K562 (cell line): Measurements from ENCODE around the gene ADGRB3. TPM values are rescaled to one million over a fixed set of nuclear protein-coding genes. Genes with fewer than 3 reads are reported as not detected.
A peak's percentile ranks its signal among the peaks of the same experiment; 100 is the strongest.

Experiments
- ATAC-seq: fragments of 200-7000 bp; cut with Tn5 transposase; 3 replicates; pipeline ENCODE4 v1.9.1; 2020; ENCODE audit warnings: moderate library complexity
- BruUV-seq: library from RNA; stranded (reverse); fragments of 400-500 nt; replicated peaks from 2 replicates; lab custom pipeline; 2021; lab: Mats Ljungman, UMichigan
- CTCF ChIA-PET: fragments of 300-600 bp; formaldehyde crosslinking; extraction: SDS; loops from one replicate; lab custom pipeline; 2021; ENCODE audit warnings: low intra/inter-chr PET ratio; lab: Yijun Ruan, JAX
- POLR2A ChIA-PET: fragments of 300-600, 350-650 bp; sonication (Branson Sonifier 250); formaldehyde crosslinking; extraction: SDS; loops from one replicate; lab custom pipeline; 2021; ENCODE audit warnings: antibody characterized with exemption, inconsistent platforms; lab: Yijun Ruan, JAX
- DNase-seq, 4 experiments: peaks; one replicate each; pipeline versions ENCODE4 v3.0.0 to v3.0.0-alpha.2; 2011 to 2018; ENCODE audit warnings: low spot score in 3 of 4, mixed read lengths in 3 of 4; ENCODE audit errors: extremely low read depth in 1 of 4
- FAIRE-seq: peaks from 2 replicates; lab custom pipeline; 2011; peaks lifted over from hg19 to GRCh38; lab: Jason Lieb, UNC
- H2AFZ ChIP-seq: 2 replicates; pipeline ENCODE4 v1.6.0; 2011; ENCODE audit warnings: low read depth, low read length, control low read depth, inconsistent platforms
- H3K27ac ChIP-seq: fragments of 200-600 bp; 3 replicates; pipeline ENCODE4 v1.8.0; 2011; ENCODE audit warnings: low read depth, mild to moderate bottlenecking, control low read depth, inconsistent platforms, low read length, moderate library complexity, mixed read lengths; ENCODE audit errors: extremely low read depth
- H3K27me3 ChIP-seq, 2 experiments: fragments of 300-600 bp in 1 of 2; 2 replicates in 1 of 2; 3 replicates in 1 of 2; pipeline versions ENCODE4 v1.6.0 to v1.8.0; 2011; ENCODE audit warnings: inconsistent platforms in 2 of 2, low read length in 2 of 2, mild to moderate bottlenecking in 1 of 2, mixed read lengths in 1 of 2, moderate library complexity in 1 of 2; ENCODE audit not compliant: control insufficient read depth in 2 of 2, insufficient read depth in 2 of 2
- H3K36me3 ChIP-seq: fragments of 300-600 bp; 3 replicates; pipeline ENCODE4 v1.8.0; 2011; ENCODE audit warnings: mild to moderate bottlenecking, low read length, inconsistent platforms; ENCODE audit not compliant: control insufficient read depth, insufficient read depth
- H3K4me1 ChIP-seq, 2 experiments: fragments of 200-600 bp in 1 of 2; replicated peaks in 1 of 2; 2 replicates in 1 of 2; 3 replicates in 1 of 2; pipeline versions ENCODE4 v1.5.1 to v1.8.0; 2011; ENCODE audit warnings: inconsistent platforms in 2 of 2, low read length in 2 of 2, mild to moderate bottlenecking in 1 of 2, mixed read lengths in 1 of 2, moderate library complexity in 1 of 2; ENCODE audit not compliant: control insufficient read depth in 2 of 2, insufficient read depth in 2 of 2
- H3K4me2 ChIP-seq: 2 replicates; pipeline ENCODE4 v1.6.1; 2011; ENCODE audit warnings: low read length, control low read depth, inconsistent platforms, mixed read lengths; ENCODE audit not compliant: insufficient read depth
- H3K4me3 ChIP-seq: fragments of 200-600 bp; sonication (generic), shearing (Covaris generic); 2 replicates; pipeline ENCODE4 v1.5.1; 2016; ENCODE audit warnings: control low read depth, inconsistent platforms
- H3K79me2 ChIP-seq: fragments of 200-600 bp; 3 replicates; pipeline ENCODE4 v1.8.0; 2011; ENCODE audit warnings: low read length, inconsistent platforms; ENCODE audit not compliant: control insufficient read depth, insufficient read depth
- H3K9ac ChIP-seq, 2 experiments: 2 replicates each; pipeline versions ENCODE4 v1.6.0 to v1.6.1; 2011; ENCODE audit warnings: low read depth in 2 of 2, low read length in 2 of 2, control low read depth in 1 of 2, inconsistent platforms in 1 of 2, mild to moderate bottlenecking in 1 of 2, mixed read lengths in 1 of 2; ENCODE audit not compliant: insufficient read depth in 1 of 2
- H3K9me1 ChIP-seq: one replicate; pipeline ENCODE4 v1.6.0; 2011; ENCODE audit warnings: inconsistent platforms, mild to moderate bottlenecking, low read length, moderate library complexity; ENCODE audit not compliant: control insufficient read depth, insufficient read depth
- H3K9me3 ChIP-seq: replicated peaks from 2 replicates; pipeline ENCODE4 v1.5.1; 2011; ENCODE audit warnings: low read depth, low read length, inconsistent platforms; ENCODE audit not compliant: control insufficient read depth, insufficient read depth
- H4K20me1 ChIP-seq: replicated peaks from 2 replicates; pipeline ENCODE4 v1.6.1; 2011; ENCODE audit warnings: low read length, inconsistent platforms, mixed read lengths; ENCODE audit not compliant: control insufficient read depth, insufficient read depth
- ETS2 ChIP-seq: IDR thresholded peaks from 2 replicates; pipeline ENCODE4 v1.6.1; 2016; ENCODE audit warnings: borderline replicate concordance, missing genetic modification characterization, mild to moderate bottlenecking, moderate library complexity, missing compliant biosample characterization; ENCODE audit not compliant: poor library complexity, severe bottlenecking
- JUN ChIP-seq, 2 experiments: sonication (generic) in 1 of 2; formaldehyde crosslinking in 1 of 2; IDR thresholded peaks; 2 replicates each; pipeline versions ENCODE4 v1.6.1 to v1.8.0; 2012 to 2022; ENCODE audit warnings: borderline replicate concordance in 2 of 2, mild to moderate bottlenecking in 2 of 2, improper control_type of control experiment in 1 of 2, low read depth in 1 of 2, low read length in 1 of 2, missing genetic modification reagents in 1 of 2
- MLLT1 ChIP-seq, 2 experiments: fragments of 450-650 bp; IDR thresholded peaks; 2 replicates each; pipeline ENCODE4 v1.6.1; 2016
- POLR2A ChIP-seq: fragments of 450-650 bp; conservative IDR thresholded peaks from 2 replicates; pipeline ENCODE4 v1.6.1; 2016
- SMARCB1 ChIP-seq: IDR thresholded peaks from 2 replicates; pipeline ENCODE4 v1.6.1; 2011; ENCODE audit warnings: improper control_type of control experiment, low read depth; ENCODE audit not compliant: insufficient read length
- SREBF1 ChIP-seq: fragments of 150-350 bp; IDR thresholded peaks from 2 replicates; pipeline ENCODE4 v1.6.1; 2014; ENCODE audit warnings: antibody characterized with exemption, low read depth, low read length, borderline replicate concordance
- SRSF9 ChIP-seq: fragments of 200-400 bp; formaldehyde crosslinking; IDR thresholded peaks from 2 replicates; pipeline ENCODE4 v1.6.1; 2017; ENCODE audit warnings: low read depth, low read length, borderline replicate concordance
- TAF9B ChIP-seq: fragments of 450-650 bp; IDR thresholded peaks from 2 replicates; pipeline ENCODE4 v1.6.1; 2018; ENCODE audit warnings: mild to moderate bottlenecking; ENCODE audit not compliant: partially characterized antibody
- TRIM28 ChIP-seq: fragments of 450-650 bp; IDR thresholded peaks from 2 replicates; pipeline ENCODE4 v1.6.1; 2017
- ZNF24 ChIP-seq: fragments of 450-650 bp; IDR thresholded peaks from 2 replicates; pipeline ENCODE4 v1.6.1; 2016
- WGBS: fragments of 100-300 bp; shearing (Covaris generic); methylation state at CpG from one replicate; pipeline ENCODE4 v1.1.6; 2016; ENCODE audit warnings: low coverage, mixed read lengths; ENCODE audit not compliant: insufficient coverage; ENCODE audit errors: missing lambda C conversion rate; 5-methylcytosine and 5-hydroxymethylcytosine counted together
- in situ Hi-C: fragments of 300-500 bp; cut with MboI; formaldehyde crosslinking; loops from 4 replicates; pipeline ENCODE4 v1.15.0; 2018; ENCODE audit warnings: inconsistent platforms, mixed read lengths
- intact Hi-C: fragments of 100-400 bp; cut with micrococcal nuclease; formaldehyde crosslinking; loops from 2 replicates; pipeline ENCODE4 v1.14.2; 2022
- polyA plus RNA-seq, 8 experiments: library from polyadenylated mRNA; depleted of rRNA in 4 of 8; stranded (reverse) in 5 of 8; unstranded in 3 of 8; fragments of >200 nt; fragmentation: Nextera tagmentation in 2 of 8; fragmentation: Illumina TruSeq in 1 of 8; extraction: Ambion mirVana in 2 of 8; extraction: Trizol in 1 of 8; gene quantifications; 2 replicates each; pipeline versions ENCODE4 v1.2.1 to v1.2.3, GENCODE V29; 2011 to 2014; ENCODE audit warnings: inconsistent platforms in 1 of 8, missing spikeins in 1 of 8
- total RNA-seq, 7 experiments: library from RNA; depleted of rRNA in 6 of 7; stranded (reverse); fragments of >200 nt in 6 of 7; fragmentation: Illumina TruSeq in 2 of 7; extraction: Trizol in 2 of 7; gene quantifications; 2 replicates each; pipeline versions ENCODE4 v1.2.1 to v1.2.3, GENCODE V29; 2011 to 2021; ENCODE audit warnings: low replicate concordance in 1 of 7
- TF ChIP-seq, protein P1 (sequence below): fragments of 250-450 bp; sonication (Bioruptor Pico); IDR thresholded peaks from 2 replicates; pipeline ENCODE4 v1.4.0; 2020

Gene ADGRB3
- total and polyA plus RNA-seq, 9 of the 15 experiments (the other 6 are each of a cell fraction or from before 2014, with no cell fraction given) = 0.90 to 7.8 (median 2.4) TPM

DNA sequence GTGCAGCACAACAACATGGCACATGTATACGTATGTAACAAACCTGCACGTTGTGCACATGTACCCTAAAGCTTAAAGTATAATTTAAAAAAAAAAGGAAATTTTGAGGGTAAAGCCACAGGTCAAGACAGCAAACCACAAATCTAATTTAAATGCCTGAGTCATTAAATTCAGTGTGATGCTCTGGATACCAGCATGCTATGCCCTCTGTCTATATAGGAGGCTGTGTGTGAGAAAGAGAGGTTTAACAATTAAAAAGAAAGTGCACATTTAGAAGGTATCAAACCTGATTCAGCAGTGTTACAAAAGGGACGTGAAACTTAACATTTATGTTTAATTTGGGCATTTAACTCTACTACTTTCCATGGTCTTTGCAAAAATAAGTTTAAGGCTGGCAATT is 276.3 kb downstream of the ADGRB3 start:
- POLR2A ChIA-PET = no interaction called here
- H3K4me3 ChIP-seq = no peak overlapping the region
- BruUV-seq = no TSS peak
- CTCF ChIA-PET = no interaction called here
- intact Hi-C loops = no loop called here
- in situ Hi-C loops = no loop called here
- no peak overlapping the region for H3K4me2 ChIP-seq
- H3K9ac ChIP-seq = no peak overlapping the region
- H3K27me3 ChIP-seq = no peaks in the 10 kb centered on the region
- ATAC-seq (no peak), FAIRE-seq (no peak), DNase-seq (no peak)
- H2AFZ ChIP-seq = no peak overlapping the region
- no peaks in the 10 kb centered on the region for H3K9me3 ChIP-seq
- no peaks in the 10 kb centered on the region for H3K79me2 ChIP-seq
- H3K9me1 ChIP-seq = no peaks in the 10 kb centered on the region
- no peaks in the 10 kb centered on the region for H3K4me1 ChIP-seq
- no peaks in the 10 kb centered on the region for H4K20me1 ChIP-seq
- no peaks in the 10 kb centered on the region for H3K36me3 ChIP-seq
- WGBS = 38% methylated on average over 3 of the region's 3 CpGs
- H3K27ac ChIP-seq = no peak overlapping the region
- no peak for TF ChIP-seq SREBF1

GRCh38 chr6:68911811-68912210 is 276.7 kb downstream of the ADGRB3 start:
- in situ Hi-C loops = no loop called here
- intact Hi-C loops = no loop called here
- no peaks in the 10 kb centered on the region for H3K27me3 ChIP-seq
- POLR2A ChIA-PET = no interaction called here
- no peaks in the 10 kb centered on the region for H3K36me3 ChIP-seq
- FAIRE-seq (peak; percentile 6), DNase-seq (no peak), ATAC-seq (no peak)
- no peaks in the 10 kb centered on the region for H3K9me3 ChIP-seq
- H4K20me1 ChIP-seq = no peaks in the 10 kb centered on the region
- no peaks in the 10 kb centered on the region for H3K9me1 ChIP-seq
- no peak overlapping the region for H3K4me3 ChIP-seq
- H2AFZ ChIP-seq = no peak overlapping the region
- no peak overlapping the region for H3K9ac ChIP-seq
- H3K4me1 ChIP-seq = no peaks in the 10 kb centered on the region
- H3K4me2 ChIP-seq = no peak overlapping the region
- H3K27ac ChIP-seq = no peak overlapping the region
- no peaks in the 10 kb centered on the region for H3K79me2 ChIP-seq
- CTCF ChIA-PET = no interaction called here
- BruUV-seq = no TSS peak
- no peak for TF ChIP-seq ZNF24
- no peak for TF ChIP-seq SMARCB1
- TF ChIP-seq MLLT1 (IDR thresholded peaks at IDR 0.05) = no peak
- TF ChIP-seq TAF9B = no peak
- TF ChIP-seq POLR2A = no peak
- no peak for TF ChIP-seq JUN (IDR thresholded peaks at IDR 0.05; ENCODE audit: borderline replicate concordance, low read depth, low read length)
- TF ChIP-seq JUN (CRISPR knock-in tag; IDR thresholded peaks at IDR 0.05; ENCODE audit: borderline replicate concordance) = no peak
- TF ChIP-seq, protein P1, sequence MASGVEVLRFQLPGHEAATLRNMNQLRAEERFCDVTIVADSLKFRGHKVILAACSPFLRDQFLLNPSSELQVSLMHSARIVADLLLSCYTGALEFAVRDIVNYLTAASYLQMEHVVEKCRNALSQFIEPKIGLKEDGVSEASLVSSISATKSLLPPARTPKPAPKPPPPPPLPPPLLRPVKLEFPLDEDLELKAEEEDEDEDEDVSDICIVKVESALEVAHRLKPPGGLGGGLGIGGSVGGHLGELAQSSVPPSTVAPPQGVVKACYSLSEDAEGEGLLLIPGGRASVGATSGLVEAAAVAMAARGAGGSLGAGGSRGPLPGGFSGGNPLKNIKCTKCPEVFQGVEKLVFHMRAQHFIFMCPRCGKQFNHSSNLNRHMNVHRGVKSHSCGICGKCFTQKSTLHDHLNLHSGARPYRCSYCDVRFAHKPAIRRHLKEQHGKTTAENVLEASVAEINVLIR = no peak
- no peak for TF ChIP-seq ETS2
- no peak for TF ChIP-seq TRIM28
- no peak for TF ChIP-seq SRSF9
